ENCODE data around the gene SPRY1.

Gene SPRY1

DNA sequence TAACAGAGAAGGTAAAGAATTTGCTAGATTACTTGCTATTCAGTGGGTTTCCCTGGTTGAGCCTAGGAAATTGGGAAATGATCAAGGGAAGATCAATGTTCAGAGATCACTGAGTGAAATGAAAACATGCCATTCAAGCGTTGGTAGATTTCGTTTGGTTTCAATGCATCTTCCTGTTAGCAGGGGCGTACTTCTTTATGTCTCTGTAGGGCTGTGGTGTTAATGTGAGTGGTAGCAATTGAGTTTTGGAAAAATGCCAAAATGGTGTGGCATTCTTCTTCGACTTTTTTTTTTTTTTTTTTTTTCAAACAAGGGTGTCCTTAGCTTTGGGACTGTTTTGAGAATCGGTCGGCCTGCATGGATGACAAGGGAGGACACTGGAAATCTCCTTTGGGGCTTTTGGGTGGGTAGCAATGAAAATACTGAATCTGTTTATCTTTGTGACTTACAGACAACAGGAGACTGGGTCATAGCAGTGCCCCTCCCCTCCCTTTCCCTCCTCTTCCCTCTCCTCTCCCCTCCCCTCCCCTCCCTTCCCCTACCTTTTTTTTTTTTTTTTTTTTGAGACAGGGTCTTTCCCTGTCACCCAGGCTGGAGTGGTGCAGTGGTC is 50.4 kb downstream of the SPRY1 start:
- DNase-seq = no peak

DNA sequence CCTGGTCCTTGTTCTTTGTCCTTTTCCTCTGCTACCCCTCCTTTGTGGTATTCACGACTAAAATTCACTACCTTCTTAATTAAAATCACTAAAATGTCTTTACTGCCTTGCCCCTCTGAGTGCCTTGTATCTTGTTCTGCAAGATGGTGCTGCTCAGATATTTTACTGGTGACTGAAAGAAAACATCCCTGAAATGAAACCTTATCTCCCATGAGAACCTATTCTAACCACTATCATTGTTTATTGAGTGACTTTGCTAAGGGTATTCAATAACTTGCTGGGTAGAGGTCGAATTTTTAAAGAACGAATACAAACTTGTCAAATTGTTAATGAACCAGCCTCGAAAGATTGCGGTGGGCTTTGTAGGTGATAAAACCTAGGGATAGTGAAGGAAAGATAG is 52.8 kb downstream of the SPRY1 start:
- no peak for DNase-seq

DNA sequence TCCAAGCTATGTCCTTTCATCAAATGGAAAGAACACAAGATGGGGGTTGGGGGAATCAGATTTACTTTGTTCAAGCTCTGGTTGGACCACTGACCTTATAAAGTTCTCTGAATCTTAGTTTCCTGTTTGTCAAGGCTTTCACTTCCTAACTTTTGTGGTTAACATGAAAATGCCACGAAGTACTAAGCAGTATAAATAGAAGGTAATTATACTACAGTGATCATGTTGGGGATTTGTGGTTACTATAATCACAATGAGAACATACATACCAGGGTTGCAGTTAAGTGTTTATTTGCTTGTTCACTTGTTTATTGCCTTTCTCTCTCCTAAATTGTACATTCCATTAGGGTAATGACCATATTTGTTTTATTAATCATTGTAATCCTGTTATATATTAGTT is 53.2 kb downstream of the SPRY1 start:
- DNase-seq = no peak

DNA sequence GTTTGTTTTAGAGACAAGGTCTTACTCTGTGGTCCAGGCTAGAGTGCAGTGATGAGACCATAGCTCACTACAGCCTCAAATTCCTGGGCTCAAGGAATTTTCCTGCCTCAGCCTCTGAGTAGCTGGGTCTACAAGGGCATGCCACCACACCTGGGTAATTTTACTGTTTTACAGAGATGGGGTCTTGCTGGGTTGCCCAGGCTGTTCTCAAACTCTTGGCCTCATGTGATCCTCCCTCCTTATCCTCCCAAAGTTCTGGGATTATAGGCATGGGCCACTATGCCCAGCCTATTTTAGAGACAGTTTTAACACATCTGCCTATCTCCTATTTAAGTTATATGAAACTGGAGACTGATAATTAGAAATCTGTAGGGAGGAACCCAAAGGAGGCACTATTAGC is 53.8 kb downstream of the SPRY1 start:
- DNase-seq = no peak

DNA sequence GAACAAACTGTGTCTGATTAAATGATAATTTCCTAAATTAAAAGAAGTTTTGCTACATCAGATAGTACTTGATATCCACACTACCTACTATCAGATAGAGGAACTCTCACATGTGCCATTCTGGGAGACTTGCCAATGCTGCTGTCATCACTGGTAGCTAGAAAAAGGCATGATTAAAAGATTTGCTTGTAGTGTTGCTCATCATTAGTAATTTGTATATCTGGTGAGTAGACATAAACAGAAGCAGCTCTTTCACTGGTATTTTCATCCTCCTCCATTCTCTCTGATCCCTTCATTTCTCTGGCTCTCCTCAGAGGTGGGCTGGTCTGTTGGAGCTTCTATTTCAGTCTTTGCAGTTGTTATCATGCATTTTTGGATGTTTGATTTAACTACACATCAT is 56.0 kb downstream of the SPRY1 start:
- peak; percentile 53 for DNase-seq

DNA sequence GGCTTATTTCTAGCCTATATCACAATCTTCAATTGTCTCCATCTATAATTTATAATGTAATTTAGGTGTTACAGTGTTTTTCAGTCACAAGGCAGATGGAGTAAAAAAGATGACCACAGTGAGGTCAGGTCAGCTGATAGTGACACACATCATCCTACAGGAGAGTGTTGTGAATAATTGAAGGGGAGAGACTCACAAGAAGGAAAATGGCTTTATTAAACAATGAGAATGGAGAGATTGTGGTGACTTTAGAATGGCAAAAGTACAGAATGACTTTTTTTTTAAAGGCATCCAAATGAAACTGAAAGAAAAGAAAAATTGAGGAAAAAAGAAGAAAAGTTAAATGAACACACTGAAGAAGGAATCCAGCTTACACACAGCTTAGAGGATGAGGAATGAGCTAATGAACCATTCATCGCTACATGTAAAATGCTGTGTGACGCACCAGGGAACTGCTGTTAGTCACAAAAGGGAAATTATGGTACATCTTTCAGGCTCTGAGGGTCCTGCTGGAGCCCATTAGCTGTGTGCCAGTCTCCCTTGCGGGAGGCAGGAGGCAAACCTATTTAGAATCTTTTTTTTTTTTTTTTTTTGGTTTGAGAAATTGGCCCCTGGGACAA is 56.6 kb downstream of the SPRY1 start:
- no peak for DNase-seq

All from femur (tissue), 1 donor.